GM12878 (cell line): Measurements from ENCODE around the gene ATP6V0A1. TPM values are rescaled to one million over a fixed set of nuclear protein-coding genes. Genes with fewer than 3 reads are reported as not detected.

ENCODE experiments used
- ATAC-seq: fragments of 200-7000 bp; cut with Tn5 transposase; 3 replicates; pipeline ENCODE4 v1.9.1; 2020; ENCODE audit warnings: mild to moderate bottlenecking, moderate library complexity
- BruUV-seq: library from RNA; stranded (reverse); fragments of 400-500 nt; replicated peaks from 2 replicates; lab custom pipeline; 2021; lab: Mats Ljungman, UMichigan
- CTCF ChIA-PET: fragments of 300-600 bp; sonication (Branson Sonifier 250); formaldehyde crosslinking; extraction: SDS; loops from one replicate; lab custom pipeline; 2021; ENCODE audit warnings: inconsistent platforms; lab: Yijun Ruan, JAX
- POLR2A ChIA-PET: fragments of 350-600 bp; formaldehyde crosslinking; extraction: SDS; loops from one replicate; lab custom pipeline; 2021; ENCODE audit warnings: inconsistent platforms; lab: Charles Lee
- RAD21 ChIA-PET: fragments of 300-600 bp; sonication (Branson Sonifier 250); formaldehyde crosslinking; loops from one replicate; lab custom pipeline; 2023; ENCODE audit warnings: antibody characterized with exemption; ENCODE audit not compliant: unreplicated experiment; lab: Charles Lee
- SMC1A ChIA-PET: fragments of 300-600 bp; sonication (Branson Sonifier 250); formaldehyde crosslinking; loops from one replicate; lab custom pipeline; 2023; ENCODE audit not compliant: unreplicated experiment, uncharacterized antibody; lab: Charles Lee
- DNase-seq: peaks from one replicate; pipeline ENCODE4 v3.0.0-alpha.2; 2011; ENCODE audit warnings: low read depth, low spot score
- FAIRE-seq: peaks from 3 replicates; lab custom pipeline; 2011; peaks lifted over from hg19 to GRCh38; lab: Jason Lieb, UNC
- H2AFZ ChIP-seq: 2 replicates; pipeline ENCODE4 v1.6.0; 2011; ENCODE audit warnings: low read depth, low read length, control low read depth; ENCODE audit not compliant: control insufficient read depth
- H3K27ac ChIP-seq: 2 replicates; pipeline ENCODE4 v1.5.1; 2011; ENCODE audit warnings: control low read depth; ENCODE audit not compliant: control insufficient read depth, insufficient read depth
- H3K27me3 ChIP-seq, 2 experiments: replicated peaks in 1 of 2; 2 replicates each; pipeline versions ENCODE4 v1.6.0 to v1.6.1; 2011; ENCODE audit warnings: low read length in 1 of 2; ENCODE audit not compliant: control insufficient read depth in 2 of 2, insufficient read depth in 2 of 2
- H3K36me3 ChIP-seq, 2 experiments: 2 replicates each; pipeline ENCODE4 v1.5.1; 2011; ENCODE audit warnings: low read length in 1 of 2; ENCODE audit not compliant: control insufficient read depth in 2 of 2, insufficient read depth in 2 of 2
- H3K4me1 ChIP-seq: 2 replicates; pipeline ENCODE4 v1.6.1; 2011; ENCODE audit warnings: mild to moderate bottlenecking, low read length, moderate library complexity, mixed read lengths; ENCODE audit not compliant: control insufficient read depth, insufficient read depth
- H3K4me2 ChIP-seq: 2 replicates; pipeline ENCODE4 v1.6.0; 2011; ENCODE audit warnings: control low read depth; ENCODE audit not compliant: control insufficient read depth, insufficient read depth
- H3K4me3 ChIP-seq: fragments of 200-600 bp; sonication (generic); 2 replicates; pipeline ENCODE4 v1.5.1; 2016
- H3K79me2 ChIP-seq: 2 replicates; pipeline ENCODE4 v1.6.0; 2011; ENCODE audit warnings: low read length; ENCODE audit not compliant: control insufficient read depth, insufficient read depth
- H3K9ac ChIP-seq: 2 replicates; pipeline ENCODE4 v1.8.0; 2011; ENCODE audit warnings: low read length, control low read depth, mixed read lengths; ENCODE audit not compliant: control insufficient read depth, insufficient read depth
- H3K9me3 ChIP-seq: replicated peaks from 3 replicates; pipeline ENCODE4 v1.5.1; 2011; ENCODE audit warnings: mild to moderate bottlenecking, low read length; ENCODE audit not compliant: control insufficient read depth, insufficient read depth
- H4K20me1 ChIP-seq: 2 replicates; pipeline ENCODE4 v1.6.0; 2011; ENCODE audit not compliant: control insufficient read depth, insufficient read depth
- ASH2L ChIP-seq: fragments of 300-600, 200-600 bp; sonication (generic); IDR thresholded peaks from 2 replicates; pipeline ENCODE4 v1.6.1; 2017; ENCODE audit warnings: low read depth, mild to moderate bottlenecking, borderline replicate concordance
- CBX3 ChIP-seq: fragments of 200-600 bp; sonication (generic); IDR thresholded peaks from 2 replicates; pipeline ENCODE4 v1.6.1; 2016; ENCODE audit warnings: low read depth, borderline replicate concordance
- CHD2 ChIP-seq: IDR thresholded peaks from 2 replicates; pipeline ENCODE4 v1.6.1; 2011; ENCODE audit warnings: low read depth, low read length, improper control_type of control experiment, borderline replicate concordance
- CHD4 ChIP-seq: fragments of 200-600 bp; sonication (generic); IDR thresholded peaks from 2 replicates; pipeline ENCODE4 v1.6.1; 2016; ENCODE audit warnings: mild to moderate bottlenecking
- FOS ChIP-seq: IDR thresholded peaks from 3 replicates; pipeline ENCODE4 v1.6.1; 2011; ENCODE audit warnings: borderline replicate concordance; ENCODE audit not compliant: insufficient read length; ENCODE audit errors: extremely low read depth
- HDAC2 ChIP-seq: fragments of 200-600 bp; sonication (generic); IDR thresholded peaks from 2 replicates; pipeline ENCODE4 v1.6.1; 2017
- HDAC6 ChIP-seq: fragments of 200-600 bp; sonication (generic); IDR thresholded peaks from one replicate; pipeline ENCODE4 v1.8.0; 2017; ENCODE audit warnings: antibody characterized with exemption; ENCODE audit not compliant: unreplicated experiment
- IRF5 ChIP-seq: fragments of 450-650 bp; IDR thresholded peaks from 2 replicates; pipeline ENCODE4 v1.6.1; 2017; ENCODE audit warnings: borderline replicate concordance
- NFXL1 ChIP-seq: fragments of 450-650 bp; IDR thresholded peaks from 2 replicates; pipeline ENCODE4 v1.6.1; 2017; ENCODE audit warnings: antibody characterized with exemption, mild to moderate bottlenecking, borderline replicate concordance
- NRF1 ChIP-seq: conservative IDR thresholded peaks from 2 replicates; pipeline ENCODE4 v1.6.1; 2011; ENCODE audit warnings: mild to moderate bottlenecking, low read depth, low read length, improper control_type of control experiment
- PML ChIP-seq: IDR thresholded peaks from 2 replicates; pipeline ENCODE4 v1.6.1; 2012; ENCODE audit warnings: low read length, inconsistent platforms
- RBBP5 ChIP-seq: fragments of 200-600 bp; sonication (generic); conservative IDR thresholded peaks from 2 replicates; pipeline ENCODE4 v1.6.1; 2016
- SRF ChIP-seq, 2 experiments: IDR thresholded peaks; 2 replicates each; pipeline ENCODE4 v1.6.1; 2011; ENCODE audit warnings: low read depth in 2 of 2, low read length in 2 of 2, mild to moderate bottlenecking in 1 of 2, moderate library complexity in 1 of 2
- STAT3 ChIP-seq: IDR thresholded peaks from 2 replicates; pipeline ENCODE4 v1.6.1; 2011; ENCODE audit warnings: low read depth, low read length, improper control_type of control experiment
- TAF1 ChIP-seq: IDR thresholded peaks from 2 replicates; pipeline ENCODE4 v1.6.1; 2011; ENCODE audit warnings: mild to moderate bottlenecking, low read depth, low read length, borderline replicate concordance
- WRNIP1 ChIP-seq: IDR thresholded peaks from 2 replicates; pipeline ENCODE4 v1.6.1; 2011; ENCODE audit warnings: low read depth, low read length, improper control_type of control experiment, borderline replicate concordance
- ZNF217 ChIP-seq: fragments of 450-650 bp; IDR thresholded peaks from 2 replicates; pipeline ENCODE4 v1.6.1; 2017; ENCODE audit warnings: antibody characterized with exemption, mild to moderate bottlenecking
- ZNF24 ChIP-seq: fragments of 450-650 bp; IDR thresholded peaks from 2 replicates; pipeline ENCODE4 v1.6.1; 2017; ENCODE audit warnings: antibody characterized with exemption, mild to moderate bottlenecking
- WGBS: methylation state at CpG from one replicate; pipeline ENCODE4 v1.1.6; 2016; ENCODE audit warnings: low lambda C conversion rate; ENCODE audit not compliant: insufficient replicate concordance, insufficient coverage; ENCODE audit errors: missing lambda C conversion rate; 5-methylcytosine and 5-hydroxymethylcytosine counted together
- in situ Hi-C: fragments of 300-500 bp; cut with MboI; formaldehyde crosslinking; loops from 9 replicates; pipeline ENCODE4 v1.14.3; 2018; ENCODE audit warnings: mixed read lengths
- intact Hi-C: fragments of 100-400 bp; cut with micrococcal nuclease; formaldehyde crosslinking; loops from one replicate; pipeline ENCODE4 v1.14.2; 2022; ENCODE audit not compliant: unreplicated experiment
- polyA plus RNA-seq, 11 experiments: library from polyadenylated mRNA; depleted of rRNA in 4 of 11; unstranded in 6 of 11; stranded (reverse) in 5 of 11; fragments of >200 nt; fragmentation: Nextera tagmentation in 4 of 11; fragmentation: Illumina TruSeq in 1 of 11; extraction: Ambion mirVana in 4 of 11; extraction: Trizol in 1 of 11; gene quantifications; 1 replicate in 1 of 11; 2 replicates in 10 of 11; pipeline versions ENCODE4 v1.2.1 to v1.2.3, GENCODE V29; 2011 to 2016; ENCODE audit warnings: inconsistent platforms in 2 of 11, missing spikeins in 2 of 11, low read depth in 1 of 11
- total RNA-seq, 4 experiments: library from RNA; depleted of rRNA in 3 of 4; stranded (reverse); fragments of >200 nt in 3 of 4; fragmentation: Illumina TruSeq in 1 of 4; extraction: Trizol in 1 of 4; gene quantifications; 2 replicates each; pipeline versions ENCODE4 v1.2.1 to v1.2.3, GENCODE V29; 2013 to 2021
- TF ChIP-seq, protein P1 (sequence below): fragments of 150-350 bp; IDR thresholded peaks from 2 replicates; pipeline ENCODE4 v1.6.1; 2014; ENCODE audit warnings: mild to moderate bottlenecking, low read depth, low read length

Gene ATP6V0A1
- total and polyA plus RNA-seq, 10 of the 15 experiments (the other 5 are each of a cell fraction or from before 2014, with no cell fraction given) = 3.0 to 76.6 (median 30.9) TPM

- no peak for TF ChIP-seq IRF5
- TF ChIP-seq SRF (IDR thresholded peaks at IDR 0.05; ENCODE audit: low read depth in 2 of 2, low read length in 2 of 2) = no peak
- TF ChIP-seq HDAC2 = no peak
Observed at GRCh38 chr17:42410319-42410685, 48.4 kb upstream of the ATP6V0A1 start (continued).

GRCh38 chr17:42411361-42411760 is 47.3 kb upstream of the ATP6V0A1 start:
- H3K79me2 ChIP-seq = no peaks in the 10 kb centered on the region
- H3K4me1 ChIP-seq = peaks cover 9% of the 10 kb centered on the region
- POLR2A ChIA-PET = no interaction called here
- H4K20me1 ChIP-seq = no peaks in the 10 kb centered on the region; the same call in 1 of the 2 replicates
- no peaks in the 10 kb centered on the region for H3K27me3 ChIP-seq
- SMC1A ChIA-PET = interaction anchor here (0.9 to 2.4 kb wide), 2 partner anchors 9 to 12 kb away, joined by 4 read pairs; partner anchors contain the start of gene CAVIN1
- DNase-seq (no peak), ATAC-seq (no peak), FAIRE-seq (no peak)
- no TSS peak for BruUV-seq
- in situ Hi-C loops = no loop called here
- 38% methylated on average over 4 of the region's 4 CpGs for WGBS
- CTCF ChIA-PET = interaction anchor here (1.1 to 16.2 kb wide), 3 partner anchors 8 to 92 kb away, joined by 3 to 732 read pairs (median 5); no protein-coding TSS in a partner anchor
- no peaks in the 10 kb centered on the region for H3K36me3 ChIP-seq
- no peak overlapping the region for H3K9ac ChIP-seq
- RAD21 ChIA-PET = interaction anchor here (0.8 to 1.4 kb wide), 3 partner anchors 89 to 119 kb away, joined by 3 to 4 read pairs (median 3); no protein-coding TSS in a partner anchor
- H3K9me3 ChIP-seq = no peaks in the 10 kb centered on the region
- intact Hi-C loops = no loop called here
- no peak overlapping the region for H3K4me2 ChIP-seq
- H2AFZ ChIP-seq = no peak overlapping the region
- no peak overlapping the region for H3K27ac ChIP-seq
- no peak overlapping the region for H3K4me3 ChIP-seq
- TF ChIP-seq TAF1 (no peak), ZNF217 (no peak), CBX3 (no peak), FOS (no peak), ZNF24 (no peak), PML (no peak), STAT3 (no peak), ASH2L (no peak), NRF1 (no peak), CHD2 (no peak), WRNIP1 (no peak), HDAC6 (no peak), CHD4 (no peak), NFXL1 (no peak), RBBP5 (no peak)
- TF ChIP-seq, protein P1, sequence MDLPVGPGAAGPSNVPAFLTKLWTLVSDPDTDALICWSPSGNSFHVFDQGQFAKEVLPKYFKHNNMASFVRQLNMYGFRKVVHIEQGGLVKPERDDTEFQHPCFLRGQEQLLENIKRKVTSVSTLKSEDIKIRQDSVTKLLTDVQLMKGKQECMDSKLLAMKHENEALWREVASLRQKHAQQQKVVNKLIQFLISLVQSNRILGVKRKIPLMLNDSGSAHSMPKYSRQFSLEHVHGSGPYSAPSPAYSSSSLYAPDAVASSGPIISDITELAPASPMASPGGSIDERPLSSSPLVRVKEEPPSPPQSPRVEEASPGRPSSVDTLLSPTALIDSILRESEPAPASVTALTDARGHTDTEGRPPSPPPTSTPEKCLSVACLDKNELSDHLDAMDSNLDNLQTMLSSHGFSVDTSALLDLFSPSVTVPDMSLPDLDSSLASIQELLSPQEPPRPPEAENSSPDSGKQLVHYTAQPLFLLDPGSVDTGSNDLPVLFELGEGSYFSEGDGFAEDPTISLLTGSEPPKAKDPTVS = no peak
